Kidney (tissue), 14 donors: ENCODE measurements around the gene RNF212B. TPM values are rescaled to one million over a fixed set of nuclear protein-coding genes. Genes with fewer than 3 reads are reported as not detected.
"Not testable (repeated sequence)": the region's sequence is repeated elsewhere in the genome, so short reads cannot be mapped to it uniquely, and the experiment has no call there.

ENCODE experiments used
- DNase-seq, 5 donors: peaks; one replicate each; pipeline ENCODE4 v3.0.0-alpha.2; 2013 to 2020
- FAIRE-seq: peaks from 2 replicates; lab custom pipeline; 2012; peaks lifted over from hg19 to GRCh38; lab: Jason Lieb, UNC
- H3K27ac ChIP-seq, 2 donors: one replicate each; pipeline ENCODE4 v1.7.0; 2013; ENCODE audit warnings: low read depth in 2 of 2, low read length in 2 of 2, inconsistent platforms in 1 of 2
- H3K27me3 ChIP-seq: one replicate; pipeline ENCODE4 v1.7.1; 2013; ENCODE audit warnings: low read length, inconsistent platforms; ENCODE audit not compliant: control insufficient read depth, insufficient read depth
- H3K36me3 ChIP-seq, 3 donors: one replicate each; pipeline versions ENCODE4 v1.7.0 to v1.7.1; 2013; ENCODE audit warnings: low read length in 3 of 3, control low read depth in 1 of 3, inconsistent platforms in 1 of 3; ENCODE audit not compliant: insufficient read depth in 3 of 3, control insufficient read depth in 2 of 3
- H3K4me1 ChIP-seq, 3 donors: one replicate each; pipeline versions ENCODE4 v1.7.0 to v1.7.1; 2013; ENCODE audit warnings: low read length in 3 of 3, inconsistent platforms in 1 of 3, low read depth in 1 of 3; ENCODE audit not compliant: control insufficient read depth in 2 of 3, insufficient read depth in 2 of 3
- H3K4me3 ChIP-seq, 3 donors: one replicate each; pipeline versions ENCODE4 v1.7.0 to v1.8.1; 2013; ENCODE audit warnings: low read length in 3 of 3, control low read depth in 1 of 3, inconsistent platforms in 1 of 3
- H3K9ac ChIP-seq, 3 donors: one replicate each; pipeline versions ENCODE4 v1.7.0 to v1.7.1; 2013; ENCODE audit warnings: low read length in 3 of 3, control low read depth in 1 of 3, inconsistent platforms in 1 of 3
- H3K9me3 ChIP-seq, 3 donors: one replicate each; pipeline versions ENCODE4 v1.7.0 to v1.7.1; 2013; ENCODE audit warnings: low read length in 3 of 3, control low read depth in 1 of 3, inconsistent platforms in 1 of 3; ENCODE audit not compliant: control insufficient read depth in 2 of 3, insufficient read depth in 1 of 3
- CTCF ChIP-seq: IDR thresholded peaks from 3 replicates; pipeline ENCODE4 v1.5.1; 2012; ENCODE audit warnings: mild to moderate bottlenecking, moderate library complexity, borderline replicate concordance; ENCODE audit not compliant: insufficient read depth; ENCODE audit errors: extremely low read depth
- intact Hi-C: fragments of 100-400 bp; cut with DNase I; formaldehyde crosslinking; loops from one replicate; pipeline ENCODE4 v1.11.1; 2022
- polyA plus RNA-seq: library from polyadenylated mRNA; stranded (reverse); fragments of 350-450 nt; fragmentation: Illumina TruSeq; extraction: RNeasy Lipid Tissue Mini Kit (QIAGEN cat#74804); gene quantifications from one replicate; pipeline ENCODE4 v1.2.3, GENCODE V29; 2014; ENCODE audit warnings: low read depth, low replicate concordance; ENCODE audit not compliant: insufficient read depth
- total RNA-seq: library from RNA; stranded (reverse); fragmentation: NEBNext Ultra II Directional; extraction: Animal tissue kit (Norgen Biotek cat#: 25700); gene quantifications from one replicate; pipeline ENCODE4 v1.2.1, GENCODE V29; 2021
- donor health status: control.
- donor health status: control.
- donor health status: control.
- donor health status: control.
- donor health status: control.
- donor health status: DM: yes; HTN: yes; CAD: no.
- donor health status: Normal renal cell carcinoma (clear cell type).

RNF212B gene
- total and polyA plus RNA-seq, 2 donors from 2014 or later, result 2.8 TPM; not detected in 1

GRCh38 chr14:23269193-23269592 is 31.5 kb downstream of the RNF212B start:
- no peak for DNase-seq
- TF ChIP-seq CTCF, result no peak
- H3K27me3 ChIP-seq, result no peaks in the 10 kb centered on the region
- FAIRE-seq, result no peak
- no peaks in the 10 kb centered on the region for H3K9me3 ChIP-seq
- no peak overlapping the region for H3K27ac ChIP-seq
- no peak overlapping the region for H3K9ac ChIP-seq
- H3K4me3 ChIP-seq, result no peak overlapping the region
- no peaks in the 10 kb centered on the region for H3K36me3 ChIP-seq
- intact Hi-C loops, result no loop called here
- no peaks in the 10 kb centered on the region for H3K4me1 ChIP-seq

- FAIRE-seq, result no peak
- H3K36me3 ChIP-seq, result peaks cover 0 to 10% (median 0%) of the 10 kb centered on the region in 3 donors
- peaks cover 0 to 5% (median 0%) of the 10 kb centered on the region in 3 donors for H3K4me1 ChIP-seq
- no peaks in the 10 kb centered on the region for H3K27me3 ChIP-seq
- no peak overlapping the region for H3K9ac ChIP-seq
- H3K9me3 ChIP-seq, result no peaks in the 10 kb centered on the region
- H3K4me3 ChIP-seq, result no peak overlapping the region
- no peak overlapping the region for H3K27ac ChIP-seq
- no peak for TF ChIP-seq CTCF
- no peak for DNase-seq
- intact Hi-C loops, result no loop called here
Measured at GRCh38 chr14:23275412-23275811, 37.7 kb downstream of the RNF212B start.

- TF ChIP-seq CTCF, result no peak
- Histone ChIP-seq H3K27ac (no peak overlapping the region), H3K9me3 (no peaks in the 10 kb centered on the region), H3K4me1 (peaks cover 0 to 5% (median 0%) of the 10 kb centered on the region in 3 donors), H3K9ac (no peak overlapping the region), H3K36me3 (peaks cover 0 to 12% (median 0%) of the 10 kb centered on the region in 3 donors), H3K4me3 (no peak overlapping the region), H3K27me3 (no peaks in the 10 kb centered on the region)
- DNase-seq, result no peak
- FAIRE-seq, result no peak
- intact Hi-C loops, result no loop called here
Measured at GRCh38 chr14:23277189-23277588, 39.5 kb downstream of the RNF212B start.

GRCh38 chr14:23277928-23278327 is 40.2 kb downstream of the RNF212B start:
- H3K9me3 ChIP-seq, FAIRE-seq, intact Hi-C loops, H3K27ac ChIP-seq, H3K4me1 ChIP-seq, H3K4me3 ChIP-seq, H3K27me3 ChIP-seq, H3K9ac ChIP-seq, DNase-seq: not testable (repeated sequence)
- H3K36me3 ChIP-seq, result peaks cover 0 to 12% (median 0%) of the 10 kb centered on the region in 3 donors
